GM19463 (cell line): ENCODE measurements around the gene EIF2B2.

Experiments
- ATAC-seq: cut with Tn5 transposase; IDR thresholded peaks from one replicate; pipeline ENCODE4 v1.9.1; 2021; ENCODE audit warnings: mild to moderate bottlenecking, moderate library complexity; ENCODE audit not compliant: unreplicated experiment

The EIF2B2 gene

GRCh38 chr14:75002392-75003249 lies at the start of gene EIF2B2:
Gene EIF2B2 (plus strand): TSS chr14:75002921. CDS start chr14:75002991, 70 bp downstream.
- ATAC-seq, result peak; percentile 95

DNA sequence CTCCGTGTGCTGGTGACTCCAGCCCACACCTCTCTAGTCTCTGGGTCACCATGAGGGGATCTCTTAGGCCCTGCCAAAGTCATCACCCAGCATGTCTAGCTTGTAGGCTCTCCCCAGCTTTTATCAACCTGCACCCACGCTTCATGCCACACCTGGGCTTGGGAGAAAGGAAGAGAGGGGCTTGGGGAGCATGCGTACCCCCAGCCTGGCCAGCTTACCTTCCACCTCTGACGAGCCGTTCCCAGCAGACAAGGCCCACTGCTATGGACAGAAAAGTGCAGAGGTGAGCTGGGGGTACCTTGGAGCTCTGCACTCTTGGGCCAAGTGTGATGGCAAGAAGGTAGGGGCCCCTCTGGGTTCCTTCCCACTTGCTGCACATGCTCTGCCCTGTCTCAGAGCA lies 49.0 kb upstream of the EIF2B2 start:
- no peak for ATAC-seq

GRCh38 chr14:74954232-74954946 lies 48.3 kb upstream of the EIF2B2 start:
- ATAC-seq, result no peak

DNA sequence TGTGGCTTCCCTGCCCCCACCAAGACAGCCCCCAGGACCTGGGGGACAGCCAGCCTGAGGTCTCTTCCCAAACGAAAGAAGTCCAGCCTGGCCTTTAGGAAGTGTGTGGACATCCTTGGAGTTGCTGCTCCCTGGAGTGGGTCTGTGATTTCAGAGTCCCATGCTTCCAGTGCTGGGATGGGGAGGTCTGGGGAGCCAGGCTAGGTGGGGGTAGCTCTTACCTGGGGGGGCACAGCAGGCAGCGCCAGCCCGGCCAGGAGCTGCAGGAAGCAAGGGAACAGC lies 47.8 kb upstream of the EIF2B2 start:
- no peak for ATAC-seq

GRCh38 chr14:74955229-74956026 lies 47.3 kb upstream of the EIF2B2 start, which contains the start of gene PGF:
Gene PGF (minus strand): TSS chr14:74955597. CDS start chr14:74955242, 355 bp downstream.
- peak; percentile 63 for ATAC-seq

DNA sequence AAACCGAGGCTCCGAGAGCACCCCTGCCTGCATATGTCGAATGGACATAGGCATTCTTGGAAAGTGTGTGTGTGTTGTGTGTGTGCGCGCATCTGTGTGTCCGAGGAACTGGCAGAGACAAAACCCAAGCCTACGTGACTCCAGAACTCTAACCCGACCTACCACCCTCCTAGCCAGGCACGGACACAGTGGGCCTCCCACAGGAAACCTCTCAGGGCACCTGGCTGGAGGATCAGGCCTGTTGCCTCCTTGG lies 46.8 kb upstream of the EIF2B2 start:
- ATAC-seq, result no peak

- no peak for ATAC-seq
Observed at GRCh38 chr14:74956280-74957072, 46.2 kb upstream of the EIF2B2 start.

GRCh38 chr14:74959596-74960180 lies 43.0 kb upstream of the EIF2B2 start:
- ATAC-seq, result no peak

DNA sequence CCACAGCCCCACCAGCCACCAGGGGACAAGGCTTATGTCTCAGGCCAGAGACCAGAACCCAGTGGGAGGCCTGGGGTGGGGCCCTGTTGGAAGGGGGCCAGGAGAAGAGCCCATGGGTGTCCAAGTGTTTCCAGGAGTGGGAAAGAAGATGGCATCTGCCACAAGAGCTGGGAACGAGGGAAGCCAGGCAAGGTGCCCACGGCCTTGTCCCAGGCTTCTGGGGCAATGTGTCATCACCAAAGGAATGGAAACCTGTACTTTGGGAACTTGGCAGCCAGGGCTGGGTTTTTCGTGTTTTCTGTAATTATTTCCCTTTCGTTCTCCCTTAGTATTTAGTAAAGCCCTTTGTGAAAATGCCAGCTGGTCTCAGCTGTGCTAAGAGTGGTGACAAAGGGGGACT lies 42.0 kb upstream of the EIF2B2 start:
- ATAC-seq, result no peak

GRCh38 chr14:74961238-74961911 lies 41.3 kb upstream of the EIF2B2 start:
- ATAC-seq, result no peak

DNA sequence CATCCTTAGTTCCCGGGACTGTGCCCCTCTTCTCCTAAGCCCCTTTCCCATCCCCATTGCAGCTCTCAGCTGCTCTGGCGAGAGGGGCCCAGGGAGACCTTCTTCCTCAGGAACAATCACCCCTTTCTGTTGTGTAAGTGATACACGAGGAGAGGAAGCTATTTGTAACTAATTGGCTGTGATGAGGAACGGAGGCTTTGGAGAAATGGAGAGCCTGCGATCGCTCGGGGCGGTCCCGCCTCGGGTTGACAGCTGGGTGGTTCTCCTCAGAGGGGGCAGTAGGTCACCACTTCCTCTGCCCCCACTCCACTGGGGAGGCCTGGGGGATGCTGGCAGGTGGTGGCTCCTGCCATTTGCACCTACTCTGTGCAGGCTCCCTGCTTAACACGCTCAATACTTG lies 40.7 kb upstream of the EIF2B2 start:
- ATAC-seq, result no peak

GRCh38 chr14:74962493-74962892 lies 40.2 kb upstream of the EIF2B2 start:
- no peak for ATAC-seq

DNA sequence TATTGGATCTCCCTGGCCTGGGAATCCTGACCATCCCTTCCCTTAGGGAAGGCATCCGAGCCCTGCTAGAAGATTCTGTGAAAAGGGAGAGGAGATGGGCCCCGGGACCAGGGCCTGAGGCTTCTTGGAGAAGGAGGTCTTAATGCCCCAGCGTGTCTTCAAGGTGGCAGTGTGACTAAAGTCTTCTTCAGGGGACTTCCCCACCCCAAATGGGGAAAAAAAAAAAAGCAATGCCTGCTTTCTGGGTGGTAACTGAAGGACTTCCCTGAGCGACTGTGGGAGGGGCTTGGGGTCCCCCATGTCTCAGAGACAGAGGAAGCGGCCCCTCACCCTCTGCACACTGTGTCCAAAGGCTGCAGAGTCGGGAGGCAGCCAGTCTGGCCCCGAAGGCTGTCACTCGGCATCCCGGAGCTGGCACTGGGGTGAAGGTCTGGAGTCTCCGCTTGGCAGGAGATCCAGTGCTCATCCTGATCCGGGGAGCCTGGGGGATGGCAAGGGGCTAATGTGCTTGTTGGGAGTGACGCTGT lies 39.5 kb upstream of the EIF2B2 start:
- no peak for ATAC-seq

DNA sequence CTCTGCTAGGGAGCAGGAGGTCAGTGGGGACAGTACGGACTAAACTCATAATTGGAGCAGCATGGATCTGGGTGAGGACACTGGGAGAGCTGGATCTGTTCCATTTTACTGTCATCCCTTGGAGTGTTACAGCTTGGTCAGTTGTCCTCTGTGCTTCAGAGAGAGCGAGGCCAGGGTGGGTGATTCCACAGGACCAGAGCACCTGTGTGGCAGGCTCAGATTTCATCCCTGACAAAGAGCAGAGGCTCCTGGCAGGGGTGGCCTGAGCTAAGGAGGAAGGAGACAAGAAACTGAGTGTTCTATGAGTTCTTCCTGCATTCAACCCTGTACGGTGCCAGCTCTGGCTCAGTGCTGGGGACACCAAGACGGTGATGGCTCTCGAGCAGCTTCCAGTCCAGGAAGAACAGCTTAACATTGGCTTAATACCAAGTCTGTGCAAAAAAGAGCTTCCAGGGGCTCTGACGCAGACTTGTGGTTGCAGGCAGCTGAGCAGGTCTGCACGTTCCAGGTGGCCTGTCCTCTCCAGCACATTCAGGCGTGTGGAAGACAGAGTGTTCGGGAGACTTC lies 38.9 kb upstream of the EIF2B2 start:
- no peak for ATAC-seq

- no peak for ATAC-seq
Observed at GRCh38 chr14:74964787-74965485, 37.8 kb upstream of the EIF2B2 start.

- ATAC-seq, result no peak
Observed at GRCh38 chr14:74965486-74966153, 37.1 kb upstream of the EIF2B2 start.

DNA sequence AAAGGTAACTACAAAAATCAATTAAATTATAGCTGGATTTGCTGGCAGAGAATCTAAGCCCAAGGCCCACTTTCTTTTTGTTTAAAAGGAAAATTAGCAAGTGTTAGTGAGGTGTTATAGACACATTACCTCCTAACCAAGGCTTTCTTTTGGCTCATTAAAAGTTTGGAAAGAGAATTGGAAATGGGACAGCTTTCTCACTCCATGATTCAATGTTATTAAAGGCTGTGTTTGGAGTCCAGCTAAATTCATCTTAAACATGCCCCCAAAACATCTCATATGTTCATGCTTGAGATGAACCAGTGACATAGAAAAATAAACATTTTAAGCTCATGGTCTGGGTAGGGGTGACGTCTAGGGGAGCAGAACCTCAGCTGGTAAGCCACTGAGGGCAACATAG lies 33.9 kb upstream of the EIF2B2 start:
- no peak for ATAC-seq

DNA sequence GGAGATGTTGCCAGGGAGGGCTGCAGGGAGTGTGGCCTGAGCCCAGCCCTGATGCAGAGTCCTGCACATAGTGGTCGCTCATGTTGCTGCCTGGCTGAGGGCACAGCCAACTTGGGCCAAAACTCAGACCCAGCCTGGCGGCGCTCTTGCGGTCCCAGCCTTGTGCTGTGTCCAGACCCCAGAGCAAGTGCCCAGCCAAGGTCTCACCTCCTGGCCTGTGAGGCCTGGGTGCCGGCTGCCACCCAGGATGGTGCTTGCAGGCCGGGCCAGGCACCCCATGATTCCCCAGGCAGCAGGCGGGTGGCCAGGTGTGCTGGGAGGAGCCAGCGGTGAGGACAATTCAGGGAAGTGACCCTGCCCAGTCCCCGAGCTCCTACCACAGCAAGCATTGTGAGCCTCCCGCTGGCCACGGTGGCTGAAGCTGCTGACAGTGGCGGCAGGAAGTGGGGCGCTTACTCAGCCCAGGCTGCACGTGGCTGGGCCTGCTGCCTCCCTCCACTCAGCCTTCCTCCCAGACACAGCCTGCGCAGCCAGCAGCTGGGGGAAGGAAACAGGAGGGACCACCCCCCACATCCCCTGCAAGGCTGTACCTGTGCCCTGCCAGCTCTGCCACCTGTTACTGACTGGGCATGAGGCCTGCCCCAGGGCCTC lies 29.6 kb upstream of the EIF2B2 start:
- ATAC-seq, result no peak
